Ecto neural progenitor cell (in vitro differentiated cells): ENCODE measurements around the gene LTBP2.
"Not testable (repeated sequence)": the region's sequence is repeated elsewhere in the genome, so short reads cannot be mapped to it uniquely, and the experiment has no call there.

Source experiments
- DNase-seq: peaks from one replicate; pipeline ENCODE4 v3.0.0-alpha.2; 2018; ENCODE audit warnings: low spot score

LTBP2 gene

GRCh38 chr14:74551001-74551400 is 61.0 kb downstream of the LTBP2 start:
- no peak for DNase-seq

GRCh38 chr14:74550071-74550470 is 62.0 kb downstream of the LTBP2 start:
- DNase-seq: no peak

- no peak for DNase-seq
Measured at GRCh38 chr14:74549588-74549987, 62.4 kb downstream of the LTBP2 start.

- no peak for DNase-seq
Measured at GRCh38 chr14:74548881-74549280, 63.2 kb downstream of the LTBP2 start.

- DNase-seq: no peak
Measured at GRCh38 chr14:74547331-74547927, 64.6 kb downstream of the LTBP2 start.

GRCh38 chr14:74546416-74546815 is 65.6 kb downstream of the LTBP2 start:
- DNase-seq: no peak

- DNase-seq: no peak
Measured at GRCh38 chr14:74545386-74545785, 66.7 kb downstream of the LTBP2 start.

- DNase-seq: no peak
Measured at GRCh38 chr14:74543771-74544438, 68.1 kb downstream of the LTBP2 start.

- DNase-seq: no peak
Measured at GRCh38 chr14:74542056-74542685, 69.9 kb downstream of the LTBP2 start.

- no peak for DNase-seq
Measured at GRCh38 chr14:74541225-74541624, 70.8 kb downstream of the LTBP2 start.

GRCh38 chr14:74539503-74539902 is 72.5 kb downstream of the LTBP2 start:
- DNase-seq: no peak

GRCh38 chr14:74538411-74539391 is 73.3 kb downstream of the LTBP2 start:
- DNase-seq: no peak

- not testable (repeated sequence) for DNase-seq
Measured at GRCh38 chr14:74536336-74536735, 75.7 kb downstream of the LTBP2 start.

- no peak for DNase-seq
Measured at GRCh38 chr14:74535756-74536325, 76.2 kb downstream of the LTBP2 start.

GRCh38 chr14:74533576-74533975 is 78.5 kb downstream of the LTBP2 start:
- DNase-seq: no peak

GRCh38 chr14:74532246-74532645 is 79.8 kb downstream of the LTBP2 start:
- no peak for DNase-seq

- peak; percentile 81 for DNase-seq
Measured at GRCh38 chr14:74531467-74531866, 80.6 kb downstream of the LTBP2 start.

- DNase-seq: no peak
Measured at GRCh38 chr14:74531006-74531405, 81.0 kb downstream of the LTBP2 start.

- no peak for DNase-seq
Measured at GRCh38 chr14:74528886-74529285, 83.2 kb downstream of the LTBP2 start.

- no peak for DNase-seq
Measured at GRCh38 chr14:74528406-74528805, 83.6 kb downstream of the LTBP2 start.

- no peak for DNase-seq
Measured at GRCh38 chr14:74527736-74528280, 84.2 kb downstream of the LTBP2 start.
